K562 (cell line): ENCODE measurements around the gene KMT2D. TPM values are rescaled to one million over a fixed set of nuclear protein-coding genes. Genes with fewer than 3 reads are reported as not detected.

Experiments
- CREB5 ChIP-seq: fragments of 250-450 bp; sonication (Bioruptor Pico); IDR thresholded peaks from 2 replicates; pipeline ENCODE4 v1.5.0; 2020; ENCODE audit warnings: mild to moderate bottlenecking
- DDX20 ChIP-seq: fragments of 450-650 bp; IDR thresholded peaks from 2 replicates; pipeline ENCODE4 v1.6.1; 2016; ENCODE audit warnings: missing genetic modification characterization, low read depth, mild to moderate bottlenecking, missing compliant biosample characterization, moderate library complexity
- GABPA ChIP-seq: fragments of 200-800 bp; sonication (Bioruptor generic); conservative IDR thresholded peaks from 2 replicates; pipeline ENCODE4 v1.6.1; 2016; ENCODE audit warnings: low read depth, missing genetic modification characterization, missing compliant biosample characterization
- HDAC3 ChIP-seq: fragments of 450-650 bp; IDR thresholded peaks from 2 replicates; pipeline ENCODE4 v1.6.1; 2018; ENCODE audit warnings: borderline replicate concordance, mild to moderate bottlenecking, moderate library complexity; ENCODE audit not compliant: partially characterized antibody
- NCOA1 ChIP-seq: fragments of 450-650 bp; IDR thresholded peaks from 2 replicates; pipeline ENCODE4 v1.6.1; 2016; ENCODE audit warnings: low read depth
- OTX1 ChIP-seq: fragments of 450-650 bp; formaldehyde crosslinking; IDR thresholded peaks from 2 replicates; pipeline ENCODE4 v1.4.0; 2022; ENCODE audit warnings: mild to moderate bottlenecking
- PHF20 ChIP-seq: fragments of 450-650 bp; IDR thresholded peaks from 2 replicates; pipeline ENCODE4 v1.6.1; 2018; ENCODE audit not compliant: partially characterized antibody
- RBBP5 ChIP-seq: fragments of 200-600 bp; sonication (generic); IDR thresholded peaks from 2 replicates; pipeline ENCODE4 v1.6.1; 2012; ENCODE audit warnings: borderline replicate concordance, mild to moderate bottlenecking, low read length, control low read depth, inconsistent platforms; ENCODE audit not compliant: insufficient read depth, poor library complexity, severe bottlenecking
- RUNX1 ChIP-seq: sonication (generic); IDR thresholded peaks from 2 replicates; pipeline ENCODE4 v1.6.1; 2016; ENCODE audit warnings: antibody characterized with exemption, low read depth
- STAG1 ChIP-seq: sonication (generic); formaldehyde crosslinking; IDR thresholded peaks from 2 replicates; pipeline ENCODE4 v1.5.0; 2020; ENCODE audit warnings: missing genetic modification reagents, borderline replicate concordance
- TCF3 ChIP-seq: sonication (generic); formaldehyde crosslinking; IDR thresholded peaks from 2 replicates; pipeline ENCODE4 v1.4.0; 2020; ENCODE audit warnings: mild to moderate bottlenecking, missing genetic modification reagents
- ZNF133 ChIP-seq: fragments of 250-450 bp; sonication (Bioruptor Pico); IDR thresholded peaks from 2 replicates; pipeline ENCODE4 v1.4.0; 2020; ENCODE audit warnings: mild to moderate bottlenecking
- ZNF174 ChIP-seq: fragments of 250-450 bp; sonication (Bioruptor Pico); IDR thresholded peaks from 2 replicates; pipeline ENCODE4 v1.4.0; 2020; ENCODE audit warnings: mild to moderate bottlenecking
- ZNF184 ChIP-seq: sonication (generic); formaldehyde crosslinking; IDR thresholded peaks from 2 replicates; pipeline ENCODE4 v1.5.0; 2020; ENCODE audit warnings: missing genetic modification reagents
- ZNF277 ChIP-seq: fragments of 250-450 bp; sonication (Bioruptor Pico); IDR thresholded peaks from 2 replicates; pipeline ENCODE4 v1.8.0; 2022; ENCODE audit warnings: inconsistent platforms, mild to moderate bottlenecking, moderate library complexity, borderline replicate concordance
- ZNF436 ChIP-seq: fragments of 250-450, 450-650 bp; sonication (Bioruptor Pico); formaldehyde crosslinking; IDR thresholded peaks from 2 replicates; pipeline ENCODE4 v1.7.0; 2020; ENCODE audit warnings: mild to moderate bottlenecking
- ZNF717 ChIP-seq: fragments of 250-450 bp; sonication (Bioruptor Pico); IDR thresholded peaks from 2 replicates; pipeline ENCODE4 v1.5.0; 2021
- polyA plus RNA-seq, 8 experiments: library from polyadenylated mRNA; depleted of rRNA in 4 of 8; stranded (reverse) in 5 of 8; unstranded in 3 of 8; fragments of >200 nt; fragmentation: Nextera tagmentation in 2 of 8; fragmentation: Illumina TruSeq in 1 of 8; extraction: Ambion mirVana in 2 of 8; extraction: Trizol in 1 of 8; gene quantifications; 2 replicates each; pipeline versions ENCODE4 v1.2.1 to v1.2.3, GENCODE V29; 2011 to 2014; ENCODE audit warnings: inconsistent platforms in 1 of 8, missing spikeins in 1 of 8
- total RNA-seq, 7 experiments: library from RNA; depleted of rRNA in 6 of 7; stranded (reverse); fragments of >200 nt in 6 of 7; fragmentation: Illumina TruSeq in 2 of 7; extraction: Trizol in 2 of 7; gene quantifications; 2 replicates each; pipeline versions ENCODE4 v1.2.1 to v1.2.3, GENCODE V29; 2011 to 2021; ENCODE audit warnings: low replicate concordance in 1 of 7

The KMT2D gene
- total and polyA plus RNA-seq, 9 of the 15 experiments (the other 6 are each of a cell fraction or from before 2014, with no cell fraction given): 0.22 to 93.7 (median 13.7) TPM

- TF ChIP-seq STAG1 (CRISPR knock-in tag) (no peak), ZNF174 (CRISPR knock-in tag) (no peak), OTX1 (no peak), ZNF717 (CRISPR knock-in tag) (no peak), RUNX1 (no peak), ZNF184 (CRISPR knock-in tag) (no peak), RBBP5 (no peak), ZNF436 (CRISPR knock-in tag) (no peak), TCF3 (CRISPR knock-in tag) (no peak), DDX20 (tag) (no peak), ZNF277 (CRISPR knock-in tag) (no peak), ZNF133 (CRISPR knock-in tag) (no peak), PHF20 (no peak), GABPA (tag) (no peak), CREB5 (CRISPR knock-in tag) (no peak), NCOA1 (no peak), HDAC3 (no peak)
- TF ChIP-seq, all 486 proteins: peak for 13
Observed at GRCh38 chr12:49091056-49091835, 30.7 kb upstream of the KMT2D start (continued).
